GM19452 (cell line): Measurements from ENCODE around the gene CLSTN2.

Source experiments
- ATAC-seq: cut with Tn5 transposase; IDR thresholded peaks from one replicate; pipeline ENCODE4 v1.9.1; 2021; ENCODE audit not compliant: unreplicated experiment

The CLSTN2 gene

DNA sequence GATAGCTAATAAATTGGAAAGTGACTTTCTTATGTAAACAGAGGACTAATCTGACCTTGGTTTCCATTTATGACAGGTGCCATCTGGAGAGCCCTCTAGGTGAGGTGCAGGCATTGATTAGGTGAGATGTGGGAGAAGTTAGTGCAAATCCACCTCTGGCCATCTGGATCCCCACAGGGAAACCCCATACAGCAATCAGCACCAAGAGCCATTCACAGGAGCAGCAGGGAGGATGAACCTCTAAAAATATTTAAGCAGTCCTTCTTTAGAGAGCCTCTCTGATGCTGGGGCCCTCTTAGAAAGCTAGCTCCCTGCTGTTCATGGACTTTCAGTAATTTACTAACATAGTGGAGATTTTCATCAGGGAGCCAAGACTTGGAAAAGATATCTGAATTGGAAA lies 69.3 kb downstream of the CLSTN2 start:
- no peak for ATAC-seq

DNA sequence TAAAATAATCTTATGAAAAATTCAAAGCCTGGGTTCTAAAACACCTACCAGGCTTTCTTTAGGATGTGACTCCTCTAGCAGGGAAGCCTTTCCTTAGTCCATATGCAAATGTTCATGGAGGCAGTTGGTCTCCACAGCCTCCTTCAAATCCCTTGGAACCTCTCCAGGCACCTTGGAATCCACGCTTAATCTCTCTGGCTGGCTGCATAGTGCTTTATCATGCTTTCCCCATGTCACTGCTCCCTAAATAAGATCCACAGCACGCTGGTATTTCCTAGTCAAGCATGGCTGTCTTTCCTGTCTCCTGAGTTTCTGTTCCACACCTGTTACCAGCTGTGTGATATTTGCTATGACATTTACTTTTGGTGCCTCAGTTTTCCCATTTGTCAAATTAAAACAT lies 71.3 kb downstream of the CLSTN2 start:
- no peak for ATAC-seq

DNA sequence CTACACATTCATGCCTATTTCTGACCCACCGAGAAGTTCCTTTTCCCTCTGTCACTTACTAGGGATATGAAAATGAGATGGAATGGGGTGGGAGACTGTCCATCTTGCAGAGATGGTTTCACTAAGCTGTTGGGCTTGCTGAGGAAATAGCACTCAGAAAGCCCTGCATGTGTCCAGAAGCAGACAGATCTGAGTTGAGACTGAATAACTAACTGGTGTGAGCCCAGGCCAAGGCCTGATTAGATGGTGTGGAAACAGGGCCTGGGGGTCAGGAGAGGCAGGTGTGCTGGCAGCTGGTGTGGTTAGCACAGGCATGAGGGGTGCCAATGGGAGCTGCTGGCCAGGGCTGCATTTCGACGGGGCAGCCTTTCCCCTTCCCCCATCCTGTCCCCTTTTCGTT lies 72.1 kb downstream of the CLSTN2 start:
- ATAC-seq, result no peak

DNA sequence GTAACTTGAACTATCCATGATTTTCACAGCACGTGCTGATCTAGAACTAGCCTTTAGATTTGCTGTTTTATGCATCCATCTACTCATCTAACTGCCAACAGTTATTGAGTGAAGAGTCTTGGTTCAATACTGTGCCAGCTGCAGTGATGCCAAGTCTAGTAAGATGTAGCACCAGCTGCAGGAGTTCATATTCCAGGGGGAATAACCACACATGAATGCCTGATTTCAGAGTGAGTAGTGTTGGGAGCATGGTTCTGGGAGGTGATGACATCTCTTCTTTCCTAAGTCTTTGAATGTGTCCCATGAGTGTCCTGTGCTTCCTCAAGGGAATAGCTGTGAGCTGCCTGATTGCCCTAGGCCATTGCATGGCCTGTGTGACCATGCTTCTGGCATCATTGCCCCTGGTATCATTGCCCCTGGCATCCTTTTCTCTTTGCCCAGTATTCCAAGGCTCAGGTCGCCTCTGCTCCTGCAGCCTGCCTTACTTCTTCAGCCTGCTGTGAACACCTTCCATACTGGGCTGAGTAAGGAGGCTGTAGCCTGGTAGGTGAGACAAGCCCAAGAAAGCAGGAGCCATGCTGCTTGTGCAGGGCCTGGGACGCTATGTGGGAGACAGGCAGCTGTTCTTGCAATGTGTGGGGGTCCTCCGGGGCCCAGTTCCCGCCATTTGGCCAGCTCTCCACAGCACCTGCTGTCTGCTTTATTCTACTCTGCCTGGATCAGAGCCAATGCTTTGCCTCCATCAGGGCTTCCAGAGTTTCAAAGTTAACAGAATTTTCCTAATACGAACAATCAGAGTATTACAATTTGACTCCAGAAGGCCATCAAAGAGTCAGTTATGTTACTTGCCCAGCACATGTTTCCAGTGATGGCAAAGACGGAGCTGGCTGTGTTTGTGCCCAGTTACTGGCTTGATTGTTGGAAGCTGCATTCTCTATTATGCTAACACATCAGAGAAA lies 73.2 kb downstream of the CLSTN2 start:
- ATAC-seq, result no peak

DNA sequence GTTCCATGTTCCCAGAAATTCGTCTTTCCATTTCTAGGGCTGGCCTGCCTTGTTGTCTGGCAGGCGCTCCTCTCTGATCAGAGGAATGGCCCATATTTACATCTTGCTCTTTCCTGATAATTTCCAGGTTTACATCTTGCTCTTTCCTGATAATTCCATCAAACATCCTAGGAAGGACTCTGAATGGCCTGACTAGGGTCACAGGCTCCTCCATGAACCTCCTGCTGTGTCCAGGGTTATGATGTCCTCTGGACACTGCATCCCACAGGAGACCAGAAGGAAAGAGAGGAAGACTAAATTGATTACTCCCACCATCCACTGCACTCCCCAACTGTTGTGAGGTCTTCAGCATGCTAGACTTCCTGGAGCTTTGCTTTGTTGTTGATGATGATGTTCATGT lies 75.4 kb downstream of the CLSTN2 start:
- no peak for ATAC-seq

DNA sequence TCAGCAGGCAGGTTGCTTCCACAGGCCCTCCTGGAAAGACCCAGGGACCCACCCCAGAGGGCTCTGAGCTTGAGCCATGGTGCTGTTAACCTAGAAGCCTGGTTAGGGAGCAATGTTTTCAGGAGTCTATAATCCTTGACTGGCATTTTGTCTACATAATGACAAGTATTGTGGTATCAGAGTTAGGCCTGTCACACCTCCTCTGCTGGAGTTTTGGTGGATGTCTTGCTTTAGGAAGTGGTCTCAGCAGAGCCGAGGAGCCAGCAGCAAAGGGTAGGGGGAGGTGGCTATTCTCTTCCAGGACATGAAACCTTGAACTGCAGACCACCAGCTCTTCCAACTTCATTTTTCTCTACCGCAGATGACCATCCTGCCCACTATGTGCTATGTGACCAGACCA lies 76.1 kb downstream of the CLSTN2 start:
- ATAC-seq, result no peak

DNA sequence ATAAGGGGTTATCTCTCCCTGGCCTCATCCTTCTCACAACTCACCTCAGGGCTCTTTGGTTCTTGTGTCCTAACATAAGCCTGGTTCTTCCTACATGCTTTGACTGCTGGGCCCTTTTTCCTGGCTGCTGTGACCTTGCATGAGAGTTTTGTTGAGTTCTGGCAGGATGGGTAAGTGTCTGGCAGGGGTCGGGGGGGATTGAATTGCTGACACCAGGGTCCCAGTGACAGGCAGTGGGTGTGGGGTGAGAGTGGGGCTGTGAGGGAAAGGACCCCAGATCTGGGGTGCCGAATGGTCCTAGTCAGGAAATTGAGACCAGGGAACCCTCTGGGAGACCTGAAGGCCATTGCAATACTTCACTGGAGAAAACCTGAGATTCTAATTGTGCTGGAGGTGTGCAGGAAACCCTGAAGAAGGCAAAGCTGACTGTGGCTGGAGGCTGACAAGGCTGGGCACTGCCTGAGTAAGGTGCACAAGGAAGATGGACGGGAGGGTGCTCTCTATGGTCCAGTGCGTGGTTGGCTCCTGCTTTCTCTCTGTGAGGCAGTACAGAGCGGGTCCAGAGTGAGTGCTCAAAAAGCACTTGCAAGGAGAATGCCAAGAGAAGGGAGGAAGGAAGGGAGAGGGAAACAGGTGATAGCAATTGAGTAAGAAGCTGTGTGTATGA lies 76.8 kb downstream of the CLSTN2 start:
- no peak for ATAC-seq

DNA sequence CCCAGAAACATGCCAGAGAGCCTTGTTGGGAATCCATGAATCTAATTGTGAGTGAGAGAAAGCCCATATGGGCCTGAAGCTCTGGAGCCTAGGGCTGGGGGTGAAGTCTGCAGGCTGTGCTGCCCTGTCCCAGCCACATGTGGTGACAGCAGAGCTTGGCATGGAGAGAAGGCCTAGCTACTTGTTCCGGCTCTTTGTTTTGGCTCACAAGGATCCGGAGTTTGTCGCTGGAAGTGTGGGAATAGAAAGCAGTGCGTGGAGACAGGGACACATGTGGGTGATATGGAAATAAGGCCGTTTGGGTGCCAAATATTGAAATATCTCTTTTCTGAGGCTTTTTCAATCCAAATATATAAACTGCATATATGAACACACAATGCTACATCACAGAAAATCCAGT lies 78.2 kb downstream of the CLSTN2 start:
- no peak for ATAC-seq

DNA sequence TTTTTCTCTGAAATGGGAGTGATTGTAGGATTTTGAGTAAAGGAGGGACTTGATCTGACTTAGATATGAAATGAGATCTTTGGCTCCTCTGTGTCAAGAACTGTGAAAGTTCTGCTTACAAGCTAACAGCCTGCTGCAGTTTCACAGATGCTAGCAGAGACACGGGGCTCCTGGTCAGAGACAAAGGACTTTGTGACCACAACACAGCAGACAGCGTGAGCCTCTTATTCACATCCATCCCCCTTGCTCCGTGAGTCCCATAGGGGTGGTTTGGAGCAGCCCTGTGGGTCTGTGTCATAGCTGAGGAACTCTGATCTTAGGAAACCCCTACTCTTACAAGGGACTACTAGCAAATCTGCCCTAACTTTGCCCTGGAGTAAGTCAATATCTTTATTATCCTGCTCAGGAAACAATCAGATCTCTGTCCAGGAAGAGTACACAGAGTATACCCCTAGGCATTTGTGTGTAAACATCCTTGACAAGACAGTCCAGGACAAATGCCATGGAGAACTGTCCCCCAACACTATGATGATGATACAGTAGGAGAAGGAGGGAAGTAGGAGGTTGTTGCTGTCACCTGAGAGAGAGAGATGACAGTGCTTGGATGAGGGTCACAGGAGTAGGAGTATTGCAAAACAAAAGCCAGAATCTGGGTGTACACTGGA lies 80.0 kb downstream of the CLSTN2 start:
- no peak for ATAC-seq

DNA sequence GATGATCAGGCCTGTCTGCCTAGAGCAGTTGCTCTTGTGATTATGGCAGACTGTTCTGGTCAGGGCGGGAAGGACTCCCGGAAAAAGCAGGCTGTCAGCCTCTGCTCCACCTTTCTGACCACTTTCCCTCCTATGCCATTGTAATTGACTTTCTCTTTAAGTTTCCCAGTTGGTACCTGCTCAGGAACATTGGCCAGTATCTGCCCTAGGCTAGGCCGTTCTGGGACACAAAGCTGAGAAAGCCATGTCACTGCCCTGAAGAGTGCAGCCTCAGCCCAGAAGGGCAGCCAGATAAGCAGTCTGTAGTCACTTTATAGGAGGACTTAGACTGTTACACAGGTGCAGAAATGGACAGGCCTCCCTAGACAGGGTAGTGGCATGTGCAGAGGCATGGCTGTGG lies 80.8 kb downstream of the CLSTN2 start:
- ATAC-seq, result no peak

DNA sequence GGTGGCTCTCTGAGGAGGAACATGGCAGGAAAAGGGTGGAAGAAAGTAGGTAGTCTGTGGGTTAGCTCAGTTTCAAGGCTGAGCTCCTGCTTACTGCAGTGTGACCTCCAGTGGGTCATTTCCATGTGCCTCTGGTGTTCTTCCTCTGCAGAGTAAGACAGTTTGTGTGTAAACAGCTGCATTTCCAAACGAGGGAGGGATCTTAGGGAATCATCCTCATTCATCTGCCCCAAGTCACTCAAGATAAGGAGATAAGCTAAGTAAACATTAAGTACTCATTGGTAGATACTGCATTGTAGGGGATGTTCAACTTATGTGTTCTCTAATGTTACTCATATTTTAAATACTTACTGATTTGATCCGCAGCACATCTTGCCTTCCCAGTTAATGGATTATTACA lies 83.6 kb downstream of the CLSTN2 start:
- no peak for ATAC-seq

DNA sequence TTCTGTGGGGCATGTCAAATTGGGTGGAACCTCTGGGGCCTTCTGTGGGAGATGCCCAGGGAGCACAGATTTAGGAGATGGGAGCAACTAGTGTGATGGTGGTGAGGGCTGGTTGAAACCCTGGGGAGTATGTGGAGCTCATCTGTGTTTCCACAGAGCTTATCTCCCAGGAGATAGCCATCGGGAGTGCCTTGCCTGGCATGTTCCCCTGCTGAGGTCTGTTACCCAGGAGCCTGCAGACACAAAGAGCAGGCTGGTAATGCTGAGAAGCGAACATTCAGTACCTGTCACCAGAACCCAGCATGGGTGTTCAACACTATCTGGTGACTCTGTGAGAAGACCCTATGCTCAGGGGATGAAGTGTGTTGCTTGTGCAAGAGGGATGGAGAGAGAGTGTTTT lies 85.0 kb downstream of the CLSTN2 start:
- ATAC-seq, result no peak

DNA sequence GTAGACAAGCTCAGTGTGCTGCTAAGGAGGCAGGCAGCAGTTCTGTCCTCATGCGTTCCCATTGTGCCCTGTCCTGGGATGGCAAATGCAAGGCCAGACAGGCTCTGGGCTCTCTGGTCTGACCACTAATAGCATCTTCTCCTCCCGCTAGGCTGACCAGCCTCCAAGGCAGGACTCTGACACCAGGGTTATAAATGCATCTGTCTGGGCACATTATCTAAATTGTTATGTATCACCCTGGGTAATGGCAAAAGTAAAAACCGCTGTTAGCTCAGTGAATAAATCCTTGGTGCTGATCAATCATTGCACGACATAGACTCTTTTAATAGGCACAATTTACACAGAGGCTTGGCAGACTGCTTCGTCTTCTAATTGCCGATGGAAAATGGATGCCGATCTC lies 85.6 kb downstream of the CLSTN2 start:
- ATAC-seq, result no peak

DNA sequence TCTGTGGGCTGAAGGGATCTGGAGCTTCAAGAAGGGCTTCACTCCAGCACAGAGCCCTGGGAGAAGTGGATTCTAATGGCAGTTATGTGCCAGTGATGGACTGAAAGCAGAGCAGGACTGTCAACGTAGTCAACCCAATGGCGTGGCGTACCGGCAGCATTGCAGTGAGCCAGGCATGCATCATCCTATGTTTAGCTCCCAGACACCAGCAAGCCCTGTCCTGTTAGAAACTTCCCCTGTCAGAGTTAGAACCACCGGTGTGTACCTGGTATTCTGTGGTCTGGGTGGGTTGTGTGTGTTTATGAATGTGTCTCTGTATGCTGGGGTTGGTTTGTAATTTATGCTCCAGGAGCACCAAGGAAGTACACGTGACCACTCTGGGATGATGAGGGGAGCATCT lies 86.3 kb downstream of the CLSTN2 start:
- ATAC-seq, result no peak

DNA sequence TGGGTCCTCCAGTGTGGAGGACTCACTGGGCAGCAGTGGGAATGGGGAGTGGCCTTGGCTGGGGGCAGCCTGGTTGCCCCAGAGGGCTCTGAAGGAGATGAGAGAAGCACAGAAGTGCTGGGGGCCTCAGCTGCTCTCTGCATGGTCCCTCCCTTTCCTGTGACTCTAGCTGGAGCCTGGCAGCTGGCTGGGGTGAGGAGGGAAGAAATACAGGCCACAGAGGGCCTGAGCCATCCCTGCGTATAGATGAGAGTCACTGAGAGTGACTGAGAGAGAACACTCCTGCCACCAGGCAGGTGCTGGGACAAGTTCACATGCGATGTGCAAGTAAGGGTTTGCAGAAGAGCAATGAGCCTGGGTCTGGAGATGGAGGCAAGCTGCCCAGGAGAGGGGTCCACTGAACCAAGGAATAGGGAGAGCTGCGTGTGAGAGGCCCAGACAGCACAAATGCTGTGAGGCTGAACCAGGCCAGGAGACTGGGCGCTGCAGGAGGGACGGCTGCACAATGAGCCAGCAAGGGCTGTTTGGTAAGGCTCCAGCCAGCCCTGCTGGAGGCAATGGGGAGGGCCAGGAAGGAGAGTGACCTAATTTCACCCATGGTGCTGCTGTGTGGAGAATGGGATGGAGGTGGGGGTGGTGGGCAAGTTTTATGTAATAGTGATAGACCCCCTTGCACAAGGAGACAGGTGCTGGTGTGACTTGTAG lies 87.2 kb downstream of the CLSTN2 start:
- ATAC-seq, result no peak

DNA sequence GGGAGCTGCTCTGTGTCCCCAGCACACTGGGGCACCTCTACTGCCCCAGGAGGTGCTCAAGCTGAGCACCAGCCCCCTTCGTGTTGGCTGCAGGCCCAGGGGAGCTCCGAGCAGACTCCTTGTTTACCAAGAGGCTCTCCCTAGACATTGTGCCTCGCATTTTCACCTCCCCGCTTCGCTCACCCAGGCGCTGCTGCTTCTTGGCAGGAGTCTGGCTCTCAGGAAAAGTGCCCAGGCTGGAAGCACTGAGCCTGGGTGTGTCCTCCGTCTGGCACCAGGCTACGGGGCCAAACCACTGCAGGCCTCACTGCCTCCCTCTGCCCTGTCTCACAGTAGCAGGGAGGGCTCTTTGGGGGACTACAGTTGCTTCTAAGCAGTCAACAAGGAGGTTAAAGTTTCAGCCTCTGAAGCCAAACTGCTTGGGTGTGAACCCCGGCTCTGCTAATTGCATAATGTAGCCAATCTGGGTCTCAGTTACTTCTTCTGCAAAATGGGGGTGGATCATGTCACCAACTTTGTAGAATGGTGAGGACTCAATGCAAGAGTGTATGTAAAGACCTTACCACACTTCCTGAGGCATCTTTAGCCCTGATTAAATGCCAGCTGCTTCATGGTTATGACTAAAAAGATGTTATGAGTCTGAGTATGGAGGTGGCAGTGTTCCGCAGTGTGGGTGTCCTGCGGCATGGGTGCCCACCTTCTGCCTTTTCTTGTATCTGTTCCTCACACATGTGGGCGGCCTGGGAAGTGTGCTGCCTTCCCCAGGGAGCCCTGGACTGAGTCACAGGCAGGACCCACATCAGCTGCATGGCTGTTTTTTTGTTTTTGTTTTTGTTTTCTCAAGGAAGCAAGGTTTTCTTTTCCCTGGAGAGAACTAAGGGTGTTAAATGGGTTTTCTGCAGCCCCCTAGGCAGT lies 88.9 kb downstream of the CLSTN2 start:
- no peak for ATAC-seq

DNA sequence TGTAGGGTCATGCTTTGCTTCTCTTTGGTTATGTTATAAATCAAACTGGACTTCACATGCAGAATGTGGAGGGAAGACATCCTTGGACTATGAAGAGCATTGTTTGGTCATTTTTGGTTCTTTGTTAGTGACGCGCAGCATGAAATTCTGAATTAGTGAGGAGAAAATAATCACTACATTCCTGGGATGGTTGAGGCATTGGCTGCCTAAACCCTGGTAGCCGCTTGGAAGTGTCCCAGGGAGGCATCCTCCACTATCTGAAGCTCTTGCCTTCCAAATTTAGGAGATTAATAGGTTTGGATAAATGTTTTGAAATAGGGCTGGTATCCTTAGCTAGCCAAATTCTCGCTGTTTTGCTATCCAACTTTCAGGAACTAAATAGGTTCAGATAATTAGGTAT lies 96.2 kb downstream of the CLSTN2 start:
- ATAC-seq, result no peak

DNA sequence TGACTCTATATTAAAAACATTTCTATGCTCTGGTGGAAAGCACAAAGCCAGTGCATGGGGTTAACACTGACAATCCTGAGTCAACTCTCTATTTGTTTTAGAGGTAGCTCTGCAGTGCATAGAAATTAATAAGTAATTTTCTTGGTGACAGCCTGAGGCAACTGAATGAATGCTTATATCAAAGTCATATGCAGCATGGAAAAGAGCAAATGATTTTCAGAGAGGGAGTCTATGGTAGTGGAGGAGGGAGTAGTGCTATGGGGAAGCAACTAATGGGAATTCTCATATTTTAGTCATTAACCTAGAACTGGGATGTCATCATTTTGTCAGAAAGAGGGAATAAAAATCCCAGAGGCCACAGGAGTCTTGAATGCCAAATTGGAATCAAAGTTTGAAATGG lies 99.1 kb downstream of the CLSTN2 start:
- ATAC-seq, result no peak

DNA sequence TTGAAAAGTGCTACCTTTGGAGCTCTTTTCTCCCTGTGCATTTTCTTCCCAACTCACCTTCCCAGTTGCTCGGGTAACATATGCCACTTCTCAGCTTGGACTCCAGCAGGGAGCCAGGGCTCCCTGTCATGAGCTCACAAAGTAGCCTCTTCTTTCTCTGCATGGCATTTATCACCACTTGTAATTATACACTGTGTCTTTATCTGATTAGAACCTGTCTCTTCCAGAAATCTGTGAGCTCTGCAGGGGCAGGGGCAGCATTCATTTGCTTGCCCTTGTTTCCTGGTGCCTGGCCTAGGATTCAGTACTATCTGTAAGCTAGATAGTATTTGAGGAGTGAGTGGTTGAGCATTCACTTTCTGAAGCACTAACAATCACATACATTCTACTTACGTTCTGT lies 100.9 kb downstream of the CLSTN2 start:
- no peak for ATAC-seq

DNA sequence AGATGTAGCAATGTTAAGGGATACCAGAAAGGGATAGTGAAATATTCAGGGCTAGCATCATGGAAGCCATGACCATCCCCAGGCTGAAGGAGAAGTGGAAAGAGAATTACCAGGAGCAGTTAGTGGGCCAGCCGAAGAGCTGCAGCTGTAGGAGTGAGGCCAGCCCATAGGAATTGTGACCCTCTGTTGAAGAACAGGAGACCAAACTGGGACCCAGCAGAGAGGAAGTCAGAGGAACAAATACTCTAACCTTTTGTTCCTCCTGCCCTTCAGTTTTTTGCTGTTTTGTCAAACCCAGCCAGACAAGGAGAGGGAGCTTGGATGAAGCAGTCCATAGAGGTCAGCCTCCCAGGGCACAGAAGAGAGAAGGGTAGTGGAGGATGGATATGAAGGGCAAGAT lies 115.4 kb downstream of the CLSTN2 start:
- no peak for ATAC-seq
